ENCODE data around the gene TESPA1. TPM values are rescaled to one million over a fixed set of nuclear protein-coding genes. Genes with fewer than 3 reads are reported as not detected.
"Not testable (repeated sequence)": the region's sequence is repeated elsewhere in the genome, so short reads cannot be mapped to it uniquely, and the experiment has no call there.

TESPA1 gene
- total RNA-seq, 1 experiment from 2014 or later, result not detected

DNA sequence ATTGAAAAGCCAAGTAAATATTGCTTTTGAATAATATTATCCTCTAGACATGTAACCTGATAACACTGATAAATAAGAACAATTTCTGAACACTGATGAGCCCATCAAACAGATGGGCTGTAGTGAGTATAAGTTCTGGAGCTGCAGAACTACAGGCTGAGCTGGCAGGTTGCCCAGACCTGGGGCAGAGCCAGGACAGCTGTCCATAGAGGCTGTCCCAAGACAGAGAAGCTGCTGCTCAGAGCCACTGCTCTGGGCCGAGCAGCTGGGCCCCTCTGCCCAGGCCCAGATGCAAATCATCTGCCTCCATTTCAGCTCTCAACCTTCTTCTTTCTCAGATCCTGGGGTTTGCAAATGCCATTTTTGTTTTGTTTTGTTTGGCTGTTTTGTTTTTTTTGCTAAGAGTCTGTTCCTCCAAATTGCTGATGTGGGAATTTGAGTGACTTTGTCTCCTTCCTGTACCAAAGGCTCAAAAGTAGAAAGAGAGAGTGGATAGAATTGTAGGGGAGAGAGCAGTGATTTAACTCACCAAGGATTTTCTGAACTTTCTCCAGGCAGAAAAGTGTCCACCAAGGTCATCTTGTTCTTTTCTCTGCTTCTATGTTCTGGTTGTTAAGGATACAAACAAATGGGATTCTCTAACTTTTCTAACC lies 4.0 kb upstream of the TESPA1 start:
- no peaks in the 10 kb centered on the region for H3K79me2 ChIP-seq (ENCODE audit: low read length)
- intact Hi-C loops (cut with micrococcal nuclease), result no loop called here
- no peaks in the 10 kb centered on the region for H3K9me3 ChIP-seq (ENCODE audit: low read length)
- H3K4me3 ChIP-seq (ENCODE audit: low read length), result no peak overlapping the region
- H3K9me2 ChIP-seq (replicated peaks; ENCODE audit: low read length), result no peaks in the 10 kb centered on the region
- TF ChIP-seq, protein P1, sequence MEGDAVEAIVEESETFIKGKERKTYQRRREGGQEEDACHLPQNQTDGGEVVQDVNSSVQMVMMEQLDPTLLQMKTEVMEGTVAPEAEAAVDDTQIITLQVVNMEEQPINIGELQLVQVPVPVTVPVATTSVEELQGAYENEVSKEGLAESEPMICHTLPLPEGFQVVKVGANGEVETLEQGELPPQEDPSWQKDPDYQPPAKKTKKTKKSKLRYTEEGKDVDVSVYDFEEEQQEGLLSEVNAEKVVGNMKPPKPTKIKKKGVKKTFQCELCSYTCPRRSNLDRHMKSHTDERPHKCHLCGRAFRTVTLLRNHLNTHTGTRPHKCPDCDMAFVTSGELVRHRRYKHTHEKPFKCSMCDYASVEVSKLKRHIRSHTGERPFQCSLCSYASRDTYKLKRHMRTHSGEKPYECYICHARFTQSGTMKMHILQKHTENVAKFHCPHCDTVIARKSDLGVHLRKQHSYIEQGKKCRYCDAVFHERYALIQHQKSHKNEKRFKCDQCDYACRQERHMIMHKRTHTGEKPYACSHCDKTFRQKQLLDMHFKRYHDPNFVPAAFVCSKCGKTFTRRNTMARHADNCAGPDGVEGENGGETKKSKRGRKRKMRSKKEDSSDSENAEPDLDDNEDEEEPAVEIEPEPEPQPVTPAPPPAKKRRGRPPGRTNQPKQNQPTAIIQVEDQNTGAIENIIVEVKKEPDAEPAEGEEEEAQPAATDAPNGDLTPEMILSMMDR (conservative IDR thresholded peaks at IDR 0.05; ENCODE audit: low read depth, low read length), result no peak
- no peak for TF ChIP-seq EZH2 (IDR thresholded peaks at IDR 0.05; ENCODE audit: low read length, unreplicated experiment)
- no peak for TF ChIP-seq EZH2phosphoT487 (IDR thresholded peaks at IDR 0.05; ENCODE audit: borderline replicate concordance, low read length)
- no peaks in the 10 kb centered on the region for H3F3A ChIP-seq (ENCODE audit: low read length, unreplicated experiment)
- DNase-seq, result peak; percentile 26
- no peaks in the 10 kb centered on the region for H3K4me1 ChIP-seq (ENCODE audit: insufficient read depth, low read length)
- CTCF ChIA-PET, result no interaction called here
- no peaks in the 10 kb centered on the region for H3K36me3 ChIP-seq (ENCODE audit: low read depth, low read length)
- ATAC-seq, result no peak
- H3K9ac ChIP-seq (ENCODE audit: low read length), result no peak overlapping the region
- no peaks in the 10 kb centered on the region for H4K20me1 ChIP-seq (ENCODE audit: low read length)
- no peak overlapping the region for H2AFZ ChIP-seq (ENCODE audit: low read length)
- no peak overlapping the region for H3K27ac ChIP-seq (ENCODE audit: low read length)
- no TSS peak for BruUV-seq (replicated peaks)
- POLR2A ChIA-PET (ENCODE audit: unreplicated experiment), result no interaction called here
- no peak overlapping the region for H3K4me2 ChIP-seq (ENCODE audit: low read length)
- H3K27me3 ChIP-seq (ENCODE audit: low read length), result peaks cover 77% of the 10 kb centered on the region

DNA sequence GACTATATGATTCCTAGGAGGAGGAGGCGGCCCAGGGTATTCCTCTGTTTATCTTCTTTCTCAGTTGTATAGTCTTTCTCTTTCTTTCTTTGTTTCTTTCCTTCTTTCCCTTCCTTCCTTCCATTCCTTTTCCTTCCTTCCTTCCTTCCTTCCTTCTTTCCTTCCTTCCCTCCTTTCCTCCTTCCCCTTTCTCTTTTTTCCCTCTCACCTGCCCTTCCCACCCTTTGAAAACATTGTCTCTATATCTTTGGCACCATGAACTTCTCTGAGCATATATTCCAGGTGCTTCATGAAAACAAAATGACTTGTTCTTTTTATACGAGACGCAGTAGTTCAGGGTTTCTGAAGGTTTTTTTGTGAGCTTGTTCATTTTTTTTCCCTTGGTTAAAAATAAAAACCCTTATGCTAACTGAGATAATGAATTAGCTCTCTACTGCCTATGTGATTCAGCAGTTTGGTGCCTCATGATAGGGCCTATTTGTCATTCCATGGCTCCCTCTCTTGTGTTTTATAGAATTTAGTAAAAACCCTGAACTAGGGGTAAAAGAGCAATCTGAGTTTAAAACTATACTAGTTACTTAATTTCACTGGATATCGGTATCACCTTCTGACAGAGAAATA lies 3.2 kb upstream of the TESPA1 start:
- no peak overlapping the region for H3K4me3 ChIP-seq (ENCODE audit: low read length)
- H3K9ac ChIP-seq (ENCODE audit: low read length), result no peak overlapping the region
- H3F3A ChIP-seq (ENCODE audit: low read length, unreplicated experiment), result no peaks in the 10 kb centered on the region
- no peak overlapping the region for H3K27ac ChIP-seq (ENCODE audit: low read length)
- ATAC-seq, result no peak
- ChIA-PET CTCF (no interaction called here), POLR2A (ENCODE audit: unreplicated experiment) (no interaction called here)
- H4K20me1 ChIP-seq (ENCODE audit: low read length), result no peaks in the 10 kb centered on the region
- no peak for TF ChIP-seq EZH2 (IDR thresholded peaks at IDR 0.05; ENCODE audit: low read length, unreplicated experiment)
- TF ChIP-seq EZH2phosphoT487 (IDR thresholded peaks at IDR 0.05; ENCODE audit: borderline replicate concordance, low read length), result no peak
- TF ChIP-seq, protein P1 (conservative IDR thresholded peaks at IDR 0.05; ENCODE audit: low read depth, low read length), result no peak
- peaks cover 85% of the 10 kb centered on the region for H3K27me3 ChIP-seq (ENCODE audit: low read length)
- H2AFZ ChIP-seq (ENCODE audit: low read length), result no peak overlapping the region
- H3K36me3 ChIP-seq (ENCODE audit: low read depth, low read length), result no peaks in the 10 kb centered on the region
- H3K4me1 ChIP-seq (ENCODE audit: insufficient read depth, low read length), result no peaks in the 10 kb centered on the region
- no peaks in the 10 kb centered on the region for H3K9me3 ChIP-seq (ENCODE audit: low read length)
- BruUV-seq (replicated peaks), result no TSS peak
- intact Hi-C loops (cut with micrococcal nuclease), result no loop called here
- H3K4me2 ChIP-seq (ENCODE audit: low read length), result no peak overlapping the region
- no peak for DNase-seq
- H3K79me2 ChIP-seq (ENCODE audit: low read length), result no peaks in the 10 kb centered on the region
- no peaks in the 10 kb centered on the region for H3K9me2 ChIP-seq (replicated peaks; ENCODE audit: low read length)

DNA sequence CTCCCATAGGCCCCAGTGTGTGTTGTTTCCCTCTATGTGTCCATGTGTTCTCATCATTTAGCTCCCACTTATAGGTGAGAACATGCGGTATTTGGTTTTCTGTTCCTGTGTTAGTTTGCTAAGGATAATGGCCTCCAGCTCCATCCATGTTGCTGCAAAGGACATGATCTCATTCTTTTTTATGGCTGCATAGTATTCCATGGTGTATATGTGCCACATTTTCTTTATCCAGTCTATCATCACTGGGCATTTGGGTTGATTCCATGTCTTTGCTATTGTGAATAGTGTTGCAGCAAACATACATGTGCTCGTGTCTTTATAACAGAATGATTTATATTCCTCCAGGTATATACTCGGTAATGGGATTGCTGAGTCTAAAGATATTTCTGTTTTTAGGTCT lies 2.2 kb upstream of the TESPA1 start:
- BruUV-seq (replicated peaks); H3K9ac ChIP-seq (ENCODE audit: low read length); H3K4me2 ChIP-seq (ENCODE audit: low read length); H3K9me3 ChIP-seq (ENCODE audit: low read length); H3K79me2 ChIP-seq (ENCODE audit: low read length); CTCF ChIA-PET; H3K4me1 ChIP-seq (ENCODE audit: insufficient read depth, low read length); H3K4me3 ChIP-seq (ENCODE audit: low read length); H3K36me3 ChIP-seq (ENCODE audit: low read depth, low read length); H3K27ac ChIP-seq (ENCODE audit: low read length); ATAC-seq; H3F3A ChIP-seq (ENCODE audit: low read length, unreplicated experiment); H4K20me1 ChIP-seq (ENCODE audit: low read length); H2AFZ ChIP-seq (ENCODE audit: low read length); H3K9me2 ChIP-seq (replicated peaks; ENCODE audit: low read length); POLR2A ChIA-PET (ENCODE audit: unreplicated experiment); intact Hi-C loops (cut with micrococcal nuclease); DNase-seq: not testable (repeated sequence)
- peaks cover 92% of the 10 kb centered on the region for H3K27me3 ChIP-seq (ENCODE audit: low read length)
